Pancreas (tissue), 10 donors: ENCODE measurements around the gene MAPKBP1. TPM values are rescaled to one million over a fixed set of nuclear protein-coding genes. Genes with fewer than 3 reads are reported as not detected.
A peak's percentile ranks its signal among the peaks of the same experiment; 100 is the strongest.

Experiments used
- ATAC-seq, 4 donors: fragments of 200-7000 bp; cut with Tn5 transposase; one replicate each; pipeline versions ENCODE4 v1.8.0 to v1.9.1; 2020; ENCODE audit warnings: mild to moderate bottlenecking in 4 of 4, moderate library complexity in 4 of 4
- DNase-seq, 6 donors: peaks; one replicate each; pipeline ENCODE4 v3.0.0-alpha.2; 2020
- FAIRE-seq: peaks from 2 replicates; lab custom pipeline; 2012; peaks lifted over from hg19 to GRCh38; lab: Jason Lieb, UNC
- H3K27ac ChIP-seq, 4 donors: fragments of 200-600 bp; sonication (generic); 1 replicate in 3 of 4; 2 replicates in 1 of 4; pipeline versions ENCODE4 v1.5.0 to v1.8.0; 2020
- H3K27me3 ChIP-seq, 4 donors: fragments of 200-600 bp; one replicate each; pipeline ENCODE4 v1.8.0; 2021
- H3K36me3 ChIP-seq, 3 donors: fragments of 200-600 bp; sonication (generic) in 1 of 3; one replicate each; pipeline versions ENCODE4 v1.5.0 to v1.8.0; 2020 to 2021
- H3K4me1 ChIP-seq, 3 donors: fragments of 200-600 bp; one replicate each; pipeline ENCODE4 v1.8.0; 2021
- H3K4me3 ChIP-seq, 4 donors: fragments of 200-600 bp; sonication (generic) in 2 of 4; one replicate each; pipeline versions ENCODE4 v1.5.0 to v1.8.0; 2020 to 2021
- H3K9me3 ChIP-seq, 4 donors: fragments of 200-600 bp; one replicate each; pipeline ENCODE4 v1.8.0; 2021
- WGBS, 2 donors: extraction: QIAGEN DNeasy Blood & Tissue Kit; methylation state at CpG; one replicate each; pipeline ENCODE4 v1.1.7; 2013; 5-methylcytosine and 5-hydroxymethylcytosine counted together
- intact Hi-C, 3 donors: fragments of 100-400 bp; cut with DNase I; formaldehyde crosslinking; loops; one replicate each; pipeline versions ENCODE4 v1.11.1 to v1.14.2; 2022
- microRNA-seq, 2 donors: library from miRNA; unstranded; fragments of <30 nt; microRNA quantifications; one replicate each; pipeline versions ENCODE4 to v1.1.0, GENCODE V29; 2019 to 2020
- polyA plus RNA-seq, 2 donors: library from polyadenylated mRNA; stranded (reverse); fragments of 200-250 nt; gene quantifications; one replicate each; pipeline ENCODE4 v1.2.3, GENCODE V29; 2013
- total RNA-seq, 6 donors: library from RNA; stranded (reverse); fragmentation: NEBNext Ultra II Directional in 4 of 6; extraction: Animal tissue kit (Norgen Biotek cat#: 25700) in 4 of 6; gene quantifications; one replicate each; pipeline versions ENCODE4 v1.2.1 to v1.2.4, GENCODE V29; 2021 to 2023
- TF ChIP-seq, protein P1 (sequence below), 4 donors: fragments of 200-600 bp; sonication (generic) in 3 of 4; IDR thresholded peaks; one replicate each; pipeline versions ENCODE4 v1.5.0 to v1.8.0; 2021; ENCODE audit warnings: antibody characterized with exemption in 4 of 4
- donor health status: healthy with polysubstance abuse.
- donor health status: DM: no; HTN: no; CAD: no; lungs with moderate emphysema.
- donor health status: DM: no; HTN: no; CAD: no.
- donor health status: control.
- donor health status: control.
- donor health status: Bipolar disorder and iron deficiency.
- donor health status: DM: yes; HTN: yes; CAD: no.
- donor health status: DM: no; HTN: no; CAD: no.
- donor health status: DM: no; HTN: no; CAD: no.
- donor health status: DM: yes; HTN: yes; CAD: no.

The MAPKBP1 gene
- total and polyA plus RNA-seq, 8 donors, result 5.3 to 19.2 (median 8.9) TPM

DNA sequence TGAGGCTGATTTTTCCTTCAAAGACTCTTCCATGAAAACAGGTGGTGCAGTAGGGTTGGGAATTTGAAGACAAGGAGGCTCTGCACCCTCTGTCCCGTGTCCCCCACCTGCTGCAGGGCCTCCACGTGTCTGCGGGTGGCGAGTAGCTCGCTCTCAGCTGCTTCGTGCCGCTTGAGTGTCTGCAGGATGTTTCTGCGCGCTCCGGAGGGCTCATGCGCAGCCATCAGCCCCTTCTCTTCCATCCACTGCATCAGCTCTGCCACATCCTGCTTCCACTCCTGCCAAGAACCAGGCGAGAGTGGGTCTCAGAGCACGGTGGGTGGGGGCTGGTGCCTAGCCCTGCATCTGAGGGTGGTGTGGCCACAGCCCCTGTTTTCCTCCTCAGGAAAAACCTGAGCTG, 101.7 kb downstream of the MAPKBP1 start:
- H3K4me1 ChIP-seq, result no peaks in the 10 kb centered on the region
- H3K4me3 ChIP-seq, result no peak overlapping the region
- H3K36me3 ChIP-seq, result no peaks in the 10 kb centered on the region
- H3K27me3 ChIP-seq, result no peaks in the 10 kb centered on the region
- WGBS, 2 donors, result 77 to 78% methylated on average over 13 of the region's 13 CpGs
- no peak for FAIRE-seq
- TF ChIP-seq, protein P1, sequence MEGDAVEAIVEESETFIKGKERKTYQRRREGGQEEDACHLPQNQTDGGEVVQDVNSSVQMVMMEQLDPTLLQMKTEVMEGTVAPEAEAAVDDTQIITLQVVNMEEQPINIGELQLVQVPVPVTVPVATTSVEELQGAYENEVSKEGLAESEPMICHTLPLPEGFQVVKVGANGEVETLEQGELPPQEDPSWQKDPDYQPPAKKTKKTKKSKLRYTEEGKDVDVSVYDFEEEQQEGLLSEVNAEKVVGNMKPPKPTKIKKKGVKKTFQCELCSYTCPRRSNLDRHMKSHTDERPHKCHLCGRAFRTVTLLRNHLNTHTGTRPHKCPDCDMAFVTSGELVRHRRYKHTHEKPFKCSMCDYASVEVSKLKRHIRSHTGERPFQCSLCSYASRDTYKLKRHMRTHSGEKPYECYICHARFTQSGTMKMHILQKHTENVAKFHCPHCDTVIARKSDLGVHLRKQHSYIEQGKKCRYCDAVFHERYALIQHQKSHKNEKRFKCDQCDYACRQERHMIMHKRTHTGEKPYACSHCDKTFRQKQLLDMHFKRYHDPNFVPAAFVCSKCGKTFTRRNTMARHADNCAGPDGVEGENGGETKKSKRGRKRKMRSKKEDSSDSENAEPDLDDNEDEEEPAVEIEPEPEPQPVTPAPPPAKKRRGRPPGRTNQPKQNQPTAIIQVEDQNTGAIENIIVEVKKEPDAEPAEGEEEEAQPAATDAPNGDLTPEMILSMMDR (IDR thresholded peaks at IDR 0.05), result no peak
- no peaks in the 10 kb centered on the region for H3K9me3 ChIP-seq
- intact Hi-C loops, result no loop called here
- DNase-seq, result no peak
- H3K27ac ChIP-seq, result no peak overlapping the region
- no peak for ATAC-seq

DNA sequence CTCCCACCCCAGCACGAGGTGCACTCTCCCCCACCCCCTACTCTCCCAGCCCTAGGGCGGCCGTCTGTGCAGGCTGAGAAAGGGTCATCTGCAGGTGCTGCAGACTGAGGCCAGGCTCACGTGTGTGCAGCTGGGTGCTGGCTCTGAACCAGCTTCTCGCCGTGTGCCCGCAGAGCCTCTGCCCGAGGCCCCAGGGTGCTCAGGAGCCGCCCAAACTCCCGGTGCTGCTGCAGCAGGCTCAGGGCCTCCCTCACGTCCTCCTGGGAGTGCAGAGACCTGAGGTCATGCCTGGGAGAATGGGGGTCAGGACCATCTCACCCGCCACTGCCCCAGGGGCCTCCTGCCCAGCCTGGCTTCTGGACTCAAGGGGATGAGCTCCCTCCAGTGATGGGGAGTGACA, 102.4 kb downstream of the MAPKBP1 start:
- ATAC-seq (peak in 2 of 4 donors; percentile 51 to 70), FAIRE-seq (no peak), DNase-seq (peak in 1 of 6 donors; percentile 63)
- no peaks in the 10 kb centered on the region for H3K36me3 ChIP-seq
- no peaks in the 10 kb centered on the region for H3K27me3 ChIP-seq
- 39 to 46% methylated on average over 12 of the region's 12 CpGs for WGBS, 2 donors
- no peak overlapping the region for H3K27ac ChIP-seq
- no peaks in the 10 kb centered on the region for H3K9me3 ChIP-seq
- intact Hi-C loops, result no loop called here
- H3K4me1 ChIP-seq, result no peaks in the 10 kb centered on the region
- TF ChIP-seq, protein P1 (IDR thresholded peaks at IDR 0.05), result no peak
- H3K4me3 ChIP-seq, result no peak overlapping the region

Small RNA genes lying within 50 kb of the gene (microRNA-seq; reads per million reads assigned to microRNA genes)
- gene MIR4310, result 0 reads per million in 2 donors

Other genes starting within 250 kb of the MAPKBP1 start
- 10 to 100 TPM; 11.2 to 24.1 (median 17.8) TPM for gene RPAP1, start 230.2 kb upstream of the MAPKBP1 start, total RNA-seq
- gene RPAP1, start 230.2 kb upstream of the MAPKBP1 start, polyA plus RNA-seq, result 10 to 100 TPM; 10.6 to 16.9 TPM
- gene TYRO3, start 215.3 kb upstream of the MAPKBP1 start, total RNA-seq, result 10 to 100 TPM in 4 of 6 donors, 1 to 10 TPM in 2; 8.5 to 14.4 (median 11.1) TPM
- gene TYRO3, start 215.3 kb upstream of the MAPKBP1 start, polyA plus RNA-seq, result 1 to 10 TPM; 7.3 to 8.1 TPM
- gene MGA, start 114.1 kb upstream of the MAPKBP1 start, total RNA-seq, result 10 to 100 TPM; 14.3 to 31.3 (median 19.6) TPM
- 1 to 10 TPM; 2.7 to 3.1 TPM for gene MGA, start 114.1 kb upstream of the MAPKBP1 start, polyA plus RNA-seq
- gene JMJD7, start 53.6 kb downstream of the MAPKBP1 start, total RNA-seq, result 10 to 100 TPM in 3 of 6 donors, 1 to 10 TPM in 3; 6.5 to 12.5 (median 9.9) TPM
- gene JMJD7, start 53.6 kb downstream of the MAPKBP1 start, polyA plus RNA-seq, result 10 to 100 TPM; 11.2 to 16.8 TPM
- gene PLA2G4B, start 64.4 kb downstream of the MAPKBP1 start, total RNA-seq, result 1 to 10 TPM; 3.5 to 8.5 (median 5.3) TPM
- gene PLA2G4B, start 64.4 kb downstream of the MAPKBP1 start, polyA plus RNA-seq, result 10 to 100 TPM; 46.1 to 56.8 TPM
- 1 to 10 TPM in 2 of 6 donors, under 1 TPM in 4; 0.32 to 4.0 (median 0.60) TPM for gene SPTBN5, start 119.6 kb downstream of the MAPKBP1 start, total RNA-seq
- 10 to 100 TPM in 1 of 2 donors, 1 to 10 TPM in 1; 9.5 to 11.4 TPM for gene SPTBN5, start 119.6 kb downstream of the MAPKBP1 start, polyA plus RNA-seq
- gene EHD4, start 198.1 kb downstream of the MAPKBP1 start, total RNA-seq, result 10 to 100 TPM in 2 of 6 donors, 1 to 10 TPM in 4; 8.3 to 22.8 (median 8.6) TPM
- 1 to 10 TPM; 8.1 to 8.5 TPM for gene EHD4, start 198.1 kb downstream of the MAPKBP1 start, polyA plus RNA-seq
- gene PLA2G4E, start 246.6 kb downstream of the MAPKBP1 start, total RNA-seq, result under 1 TPM in 1 of 6 donors, not detected in 5; 0.06 TPM
- gene PLA2G4E, start 246.6 kb downstream of the MAPKBP1 start, polyA plus RNA-seq, result under 1 TPM in 1 of 2 donors, not detected in 1; 0.05 TPM